MCF 10A (cell line): ENCODE measurements around the gene SLC35A2. TPM values are rescaled to one million over a fixed set of nuclear protein-coding genes. Genes with fewer than 3 reads are reported as not detected.
A peak's percentile ranks its signal among the peaks of the same experiment; 100 is the strongest.

Experiments
- BruUV-seq: library from RNA; stranded (reverse); fragments of 400-500 nt; replicated peaks from 2 replicates; lab custom pipeline; 2021; lab: Mats Ljungman, UMichigan
- CTCF ChIA-PET: fragments of 300-600 bp; sonication (Branson Sonifier 250); formaldehyde crosslinking; extraction: SDS; loops from one replicate; lab custom pipeline; 2021; ENCODE audit warnings: antibody characterized with exemption, inconsistent platforms; lab: Yijun Ruan, JAX
- POLR2A ChIA-PET: fragments of 300-600, 350-650 bp; sonication (Branson Sonifier 250); formaldehyde crosslinking; extraction: SDS; loops from one replicate; lab custom pipeline; 2020; ENCODE audit warnings: antibody characterized with exemption, inconsistent platforms; lab: Yijun Ruan, JAX
- DNase-seq: peaks from one replicate; pipeline ENCODE4 v3.0.0-alpha.2; 2018; ENCODE audit not compliant: unreplicated experiment
- H3K27ac Mint-ChIP-seq: one replicate; pipeline ENCODE4 v1.8.0; 2022; ENCODE audit warnings: mild to moderate bottlenecking, low read depth, mixed read lengths; ENCODE audit not compliant: unreplicated experiment
- H3K27me3 Mint-ChIP-seq: one replicate; pipeline ENCODE4 v1.8.0; 2022; ENCODE audit warnings: mixed read lengths; ENCODE audit not compliant: insufficient read depth, unreplicated experiment
- H3K36me3 Mint-ChIP-seq: one replicate; pipeline ENCODE4 v1.8.0; 2022; ENCODE audit warnings: mild to moderate bottlenecking, moderate library complexity, mixed read lengths; ENCODE audit not compliant: insufficient read depth, unreplicated experiment
- H3K4me1 Mint-ChIP-seq: one replicate; pipeline ENCODE4 v1.8.0; 2022; ENCODE audit warnings: mixed read lengths; ENCODE audit not compliant: insufficient read depth, unreplicated experiment
- H3K4me3 Mint-ChIP-seq: one replicate; pipeline ENCODE4 v1.8.0; 2022; ENCODE audit warnings: mild to moderate bottlenecking, moderate library complexity, mixed read lengths; ENCODE audit not compliant: unreplicated experiment
- H3K9me3 Mint-ChIP-seq: one replicate; pipeline ENCODE4 v1.8.0; 2022; ENCODE audit warnings: mixed read lengths; ENCODE audit not compliant: unreplicated experiment
- CTCF ChIP-seq: fragments of 200-600 bp; IDR thresholded peaks from one replicate; pipeline ENCODE4 v1.8.0; 2022; ENCODE audit warnings: antibody characterized with exemption, mild to moderate bottlenecking; ENCODE audit not compliant: unreplicated experiment
- intact Hi-C: fragments of 100-400 bp; cut with micrococcal nuclease; formaldehyde crosslinking; loops from 2 replicates; pipeline ENCODE4 v1.14.1; 2022
- total RNA-seq: library from RNA; stranded (reverse); gene quantifications from 2 replicates; pipeline ENCODE4 v1.2.3, GENCODE V29; 2022

The SLC35A2 gene
- total RNA-seq, 1 experiment from 2014 or later = 43.5 TPM

GRCh38 chrX:48902135-48902534 lies 9.3 kb downstream of the SLC35A2 start:
- Mint-ChIP-seq H3K27me3 (no peaks in the 10 kb centered on the region), H3K4me3 (no peak overlapping the region), H3K4me1 (no peaks in the 10 kb centered on the region), H3K36me3 (peaks cover 45% of the 10 kb centered on the region), H3K9me3 (no peaks in the 10 kb centered on the region), H3K27ac (no peak overlapping the region)
- CTCF ChIA-PET = interaction anchor here (0.7 kb wide), 1 partner anchor 18 kb away, joined by 3 read pairs; no protein-coding TSS in a partner anchor
- TSS peak; percentile 50 for BruUV-seq
- DNase-seq = no peak
- intact Hi-C loops = no loop called here
- POLR2A ChIA-PET = interaction anchor here (1.5 kb wide), 1 partner anchor 11 kb away, joined by 5 read pairs; no protein-coding TSS in a partner anchor
- TF ChIP-seq CTCF = no peak

GRCh38 chrX:48901069-48901468 lies 10.4 kb downstream of the SLC35A2 start:
- H3K9me3 Mint-ChIP-seq = no peaks in the 10 kb centered on the region
- no peak overlapping the region for H3K4me3 Mint-ChIP-seq
- TF ChIP-seq CTCF = no peak
- BruUV-seq = no TSS peak
- DNase-seq = no peak
- no peak overlapping the region for H3K27ac Mint-ChIP-seq
- no peaks in the 10 kb centered on the region for H3K4me1 Mint-ChIP-seq
- peaks cover 38% of the 10 kb centered on the region for H3K36me3 Mint-ChIP-seq
- no peaks in the 10 kb centered on the region for H3K27me3 Mint-ChIP-seq
- ChIA-PET POLR2A (no interaction called here), CTCF (interaction anchor here (0.5 to 1.4 kb wide), 3 partner anchors 11 to 94 kb away, joined by 3 to 5 read pairs (median 3); partner anchors contain the start of gene SLC35A2)
- intact Hi-C loops = no loop called here

GRCh38 chrX:48899078-48899410 lies 12.4 kb downstream of the SLC35A2 start:
- intact Hi-C loops = no loop called here
- CTCF ChIA-PET = interaction anchor here (0.6 to 1.1 kb wide), 2 partner anchors 17 to 46 kb away, joined by 3 read pairs; no protein-coding TSS in a partner anchor
- H3K27ac Mint-ChIP-seq = peak overlapping the region; percentile 96
- no TSS peak for BruUV-seq
- DNase-seq = no peak
- POLR2A ChIA-PET = interaction anchor here (0.6 to 3.9 kb wide), 4 partner anchors 12 to 268 kb away, joined by 3 to 57 read pairs (median 10); partner anchors contain the start of genes HDAC6 and SLC35A2
- H3K4me3 Mint-ChIP-seq = peak overlapping the region; percentile 82
- H3K4me1 Mint-ChIP-seq = no peaks in the 10 kb centered on the region
- H3K36me3 Mint-ChIP-seq = peaks cover 28% of the 10 kb centered on the region
- H3K9me3 Mint-ChIP-seq = peaks cover 7% of the 10 kb centered on the region
- TF ChIP-seq CTCF = no peak
- H3K27me3 Mint-ChIP-seq = no peaks in the 10 kb centered on the region

GRCh38 chrX:48897625-48898306 lies 13.7 kb downstream of the SLC35A2 start, which contains the start of the genes PQBP1 and TIMM17B:
Gene PQBP1, plus strand, starts transcription at chrX:48897930. Its CDS starts 580 bp downstream, at chrX:48898510.
Gene TIMM17B, minus strand, starts transcription at chrX:48897768. Its CDS starts 19 bp downstream, at chrX:48897749.
- intact Hi-C loops = loop anchor here (1.0 kb wide), 1 partner anchor 42 kb away; no protein-coding TSS in a partner anchor
- H3K36me3 Mint-ChIP-seq = peaks cover 31% of the 10 kb centered on the region
- DNase-seq = peak; percentile 95
- ChIA-PET POLR2A (interaction anchor here (0.6 to 3.9 kb wide), 22 partner anchors 8 to 323 kb away, joined by 3 to 57 read pairs (median 4); partner anchors contain the start of genes HDAC6, OTUD5, RBM3 and SLC35A2), CTCF (interaction anchor here (0.6 to 1.4 kb wide), 3 partner anchors 14 to 24 kb away, joined by 3 to 6 read pairs (median 4); partner anchors contain the start of gene SLC35A2)
- no peak for TF ChIP-seq CTCF
- no TSS peak for BruUV-seq
- H3K27me3 Mint-ChIP-seq = no peaks in the 10 kb centered on the region
- peak within 1 kb of the TSS; percentile 82 for H3K4me3 Mint-ChIP-seq
- H3K27ac Mint-ChIP-seq = peak within 1 kb of the TSS; percentile 96
- H3K9me3 Mint-ChIP-seq = peaks cover 7% of the 10 kb centered on the region
- no peaks in the 10 kb centered on the region for H3K4me1 Mint-ChIP-seq
